GM12878 (cell line): ENCODE data around the gene CDKN3.

ENCODE experiments used
- BHLHE40 ChIP-seq, 2 experiments: fragments of 450-650 bp in 1 of 2; IDR thresholded peaks; 2 replicates each; pipeline ENCODE4 v1.6.1; 2011 to 2017; ENCODE audit warnings: low read depth in 2 of 2, borderline replicate concordance in 1 of 2, improper control_type of control experiment in 1 of 2, low read length in 1 of 2, mild to moderate bottlenecking in 1 of 2
- FOS ChIP-seq: IDR thresholded peaks from 3 replicates; pipeline ENCODE4 v1.6.1; 2011; ENCODE audit warnings: borderline replicate concordance; ENCODE audit not compliant: insufficient read length; ENCODE audit errors: extremely low read depth
- KDM1A ChIP-seq: fragments of 200-600 bp; sonication (generic); IDR thresholded peaks from 2 replicates; pipeline ENCODE4 v1.6.1; 2016; ENCODE audit warnings: borderline replicate concordance
- POLR2A ChIP-seq: IDR thresholded peaks from 2 replicates; pipeline ENCODE4 v1.6.1; 2011; ENCODE audit warnings: low read depth, mild to moderate bottlenecking, low read length
- SIX5 ChIP-seq: IDR thresholded peaks from 2 replicates; pipeline ENCODE4 v1.6.1; 2011; ENCODE audit warnings: mild to moderate bottlenecking, low read depth, low read length, moderate library complexity; ENCODE audit not compliant: severe bottlenecking
- SMAD1 ChIP-seq: fragments of 450-650 bp; IDR thresholded peaks from 2 replicates; pipeline ENCODE4 v1.6.1; 2018; ENCODE audit warnings: mild to moderate bottlenecking, low read depth; ENCODE audit not compliant: partially characterized antibody
- STAT3 ChIP-seq: IDR thresholded peaks from 2 replicates; pipeline ENCODE4 v1.6.1; 2011; ENCODE audit warnings: low read depth, low read length, improper control_type of control experiment
- SUPT20H ChIP-seq: IDR thresholded peaks from 2 replicates; pipeline ENCODE4 v1.6.1; 2011; ENCODE audit warnings: low read depth, mild to moderate bottlenecking, low read length, moderate library complexity, borderline replicate concordance; ENCODE audit not compliant: control insufficient read depth
- TCF7 ChIP-seq: IDR thresholded peaks from 2 replicates; pipeline ENCODE4 v1.6.1; 2014; ENCODE audit warnings: antibody characterized with exemption, borderline replicate concordance
- TF ChIP-seq, protein P1 (sequence below), 3 experiments: IDR thresholded peaks in 2 of 3; conservative IDR thresholded peaks in 1 of 3; 2 replicates each; pipeline ENCODE4 v1.5.1; 2011; ENCODE audit warnings: low read depth in 3 of 3, low read length in 3 of 3, mild to moderate bottlenecking in 3 of 3, control low read depth in 2 of 3, moderate library complexity in 2 of 3, inconsistent platforms in 1 of 3, mixed read lengths in 1 of 3; ENCODE audit not compliant: control insufficient read depth in 2 of 3, insufficient read depth in 1 of 3; ENCODE audit errors: extremely low read depth in 1 of 3
- TF ChIP-seq, protein P2 (sequence below): fragments of 450-650 bp; formaldehyde crosslinking; IDR thresholded peaks from 2 replicates; pipeline ENCODE4 v1.4.0; 2020; ENCODE audit warnings: mild to moderate bottlenecking, moderate library complexity
- TF ChIP-seq, protein P3 (sequence below): fragments of 450-650 bp; IDR thresholded peaks from 2 replicates; pipeline ENCODE4 v1.6.1; 2017; ENCODE audit warnings: mild to moderate bottlenecking, moderate library complexity

DNA sequence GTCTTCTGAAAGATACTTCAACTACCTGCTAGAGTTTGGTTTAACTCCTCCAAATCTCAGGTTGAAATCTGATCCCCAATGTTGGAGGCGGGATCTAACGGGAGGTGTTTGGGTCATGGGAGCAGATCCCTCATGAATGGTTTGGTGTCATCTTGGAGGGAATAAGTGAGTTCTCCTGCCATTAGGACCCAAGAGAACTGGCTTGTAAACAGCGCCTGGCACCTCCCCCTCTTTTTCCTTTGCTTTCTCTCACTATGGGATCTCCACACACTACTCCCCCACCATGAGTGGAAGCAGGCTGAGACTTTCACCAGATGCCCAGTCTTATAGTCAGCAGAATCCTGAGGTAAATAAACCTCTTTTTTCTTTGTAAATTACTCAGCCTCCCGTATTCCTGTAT is 41.9 kb downstream of the CDKN3 start:
- TF ChIP-seq, protein P1, sequence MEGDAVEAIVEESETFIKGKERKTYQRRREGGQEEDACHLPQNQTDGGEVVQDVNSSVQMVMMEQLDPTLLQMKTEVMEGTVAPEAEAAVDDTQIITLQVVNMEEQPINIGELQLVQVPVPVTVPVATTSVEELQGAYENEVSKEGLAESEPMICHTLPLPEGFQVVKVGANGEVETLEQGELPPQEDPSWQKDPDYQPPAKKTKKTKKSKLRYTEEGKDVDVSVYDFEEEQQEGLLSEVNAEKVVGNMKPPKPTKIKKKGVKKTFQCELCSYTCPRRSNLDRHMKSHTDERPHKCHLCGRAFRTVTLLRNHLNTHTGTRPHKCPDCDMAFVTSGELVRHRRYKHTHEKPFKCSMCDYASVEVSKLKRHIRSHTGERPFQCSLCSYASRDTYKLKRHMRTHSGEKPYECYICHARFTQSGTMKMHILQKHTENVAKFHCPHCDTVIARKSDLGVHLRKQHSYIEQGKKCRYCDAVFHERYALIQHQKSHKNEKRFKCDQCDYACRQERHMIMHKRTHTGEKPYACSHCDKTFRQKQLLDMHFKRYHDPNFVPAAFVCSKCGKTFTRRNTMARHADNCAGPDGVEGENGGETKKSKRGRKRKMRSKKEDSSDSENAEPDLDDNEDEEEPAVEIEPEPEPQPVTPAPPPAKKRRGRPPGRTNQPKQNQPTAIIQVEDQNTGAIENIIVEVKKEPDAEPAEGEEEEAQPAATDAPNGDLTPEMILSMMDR (IDR thresholded peaks at IDR 0.05 in 2 of 3, conservative IDR thresholded peaks at IDR 0.05 in 1 of 3; ENCODE audit: control insufficient read depth in 2 of 3, extremely low read depth in 1 of 3, insufficient read depth in 1 of 3, low read depth in 3 of 3, low read length in 3 of 3): no peak
- no peak for TF ChIP-seq SUPT20H
- TF ChIP-seq FOS: no peak
- no peak for TF ChIP-seq STAT3
- TF ChIP-seq, protein P2, sequence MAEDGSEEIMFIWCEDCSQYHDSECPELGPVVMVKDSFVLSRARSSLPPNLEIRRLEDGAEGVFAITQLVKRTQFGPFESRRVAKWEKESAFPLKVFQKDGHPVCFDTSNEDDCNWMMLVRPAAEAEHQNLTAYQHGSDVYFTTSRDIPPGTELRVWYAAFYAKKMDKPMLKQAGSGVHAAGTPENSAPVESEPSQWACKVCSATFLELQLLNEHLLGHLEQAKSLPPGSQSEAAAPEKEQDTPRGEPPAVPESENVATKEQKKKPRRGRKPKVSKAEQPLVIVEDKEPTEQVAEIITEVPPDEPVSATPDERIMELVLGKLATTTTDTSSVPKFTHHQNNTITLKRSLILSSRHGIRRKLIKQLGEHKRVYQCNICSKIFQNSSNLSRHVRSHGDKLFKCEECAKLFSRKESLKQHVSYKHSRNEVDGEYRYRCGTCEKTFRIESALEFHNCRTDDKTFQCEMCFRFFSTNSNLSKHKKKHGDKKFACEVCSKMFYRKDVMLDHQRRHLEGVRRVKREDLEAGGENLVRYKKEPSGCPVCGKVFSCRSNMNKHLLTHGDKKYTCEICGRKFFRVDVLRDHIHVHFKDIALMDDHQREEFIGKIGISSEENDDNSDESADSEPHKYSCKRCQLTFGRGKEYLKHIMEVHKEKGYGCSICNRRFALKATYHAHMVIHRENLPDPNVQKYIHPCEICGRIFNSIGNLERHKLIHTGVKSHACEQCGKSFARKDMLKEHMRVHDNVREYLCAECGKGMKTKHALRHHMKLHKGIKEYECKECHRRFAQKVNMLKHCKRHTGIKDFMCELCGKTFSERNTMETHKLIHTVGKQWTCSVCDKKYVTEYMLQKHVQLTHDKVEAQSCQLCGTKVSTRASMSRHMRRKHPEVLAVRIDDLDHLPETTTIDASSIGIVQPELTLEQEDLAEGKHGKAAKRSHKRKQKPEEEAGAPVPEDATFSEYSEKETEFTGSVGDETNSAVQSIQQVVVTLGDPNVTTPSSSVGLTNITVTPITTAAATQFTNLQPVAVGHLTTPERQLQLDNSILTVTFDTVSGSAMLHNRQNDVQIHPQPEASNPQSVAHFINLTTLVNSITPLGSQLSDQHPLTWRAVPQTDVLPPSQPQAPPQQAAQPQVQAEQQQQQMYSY (CRISPR knock-in tag): no peak
- no peak for TF ChIP-seq POLR2A
- no peak for TF ChIP-seq KDM1A
- no peak for TF ChIP-seq SIX5
- TF ChIP-seq TCF7: no peak
- TF ChIP-seq, protein P3, sequence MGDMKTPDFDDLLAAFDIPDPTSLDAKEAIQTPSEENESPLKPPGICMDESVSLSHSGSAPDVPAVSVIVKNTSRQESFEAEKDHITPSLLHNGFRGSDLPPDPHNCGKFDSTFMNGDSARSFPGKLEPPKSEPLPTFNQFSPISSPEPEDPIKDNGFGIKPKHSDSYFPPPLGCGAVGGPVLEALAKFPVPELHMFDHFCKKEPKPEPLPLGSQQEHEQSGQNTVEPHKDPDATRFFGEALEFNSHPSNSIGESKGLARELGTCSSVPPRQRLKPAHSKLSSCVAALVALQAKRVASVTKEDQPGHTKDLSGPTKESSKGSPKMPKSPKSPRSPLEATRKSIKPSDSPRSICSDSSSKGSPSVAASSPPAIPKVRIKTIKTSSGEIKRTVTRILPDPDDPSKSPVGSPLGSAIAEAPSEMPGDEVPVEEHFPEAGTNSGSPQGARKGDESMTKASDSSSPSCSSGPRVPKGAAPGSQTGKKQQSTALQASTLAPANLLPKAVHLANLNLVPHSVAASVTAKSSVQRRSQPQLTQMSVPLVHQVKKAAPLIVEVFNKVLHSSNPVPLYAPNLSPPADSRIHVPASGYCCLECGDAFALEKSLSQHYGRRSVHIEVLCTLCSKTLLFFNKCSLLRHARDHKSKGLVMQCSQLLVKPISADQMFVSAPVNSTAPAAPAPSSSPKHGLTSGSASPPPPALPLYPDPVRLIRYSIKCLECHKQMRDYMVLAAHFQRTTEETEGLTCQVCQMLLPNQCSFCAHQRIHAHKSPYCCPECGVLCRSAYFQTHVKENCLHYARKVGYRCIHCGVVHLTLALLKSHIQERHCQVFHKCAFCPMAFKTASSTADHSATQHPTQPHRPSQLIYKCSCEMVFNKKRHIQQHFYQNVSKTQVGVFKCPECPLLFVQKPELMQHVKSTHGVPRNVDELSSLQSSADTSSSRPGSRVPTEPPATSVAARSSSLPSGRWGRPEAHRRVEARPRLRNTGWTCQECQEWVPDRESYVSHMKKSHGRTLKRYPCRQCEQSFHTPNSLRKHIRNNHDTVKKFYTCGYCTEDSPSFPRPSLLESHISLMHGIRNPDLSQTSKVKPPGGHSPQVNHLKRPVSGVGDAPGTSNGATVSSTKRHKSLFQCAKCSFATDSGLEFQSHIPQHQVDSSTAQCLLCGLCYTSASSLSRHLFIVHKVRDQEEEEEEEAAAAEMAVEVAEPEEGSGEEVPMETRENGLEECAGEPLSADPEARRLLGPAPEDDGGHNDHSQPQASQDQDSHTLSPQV: no peak
- TF ChIP-seq SMAD1: no peak
- no peak for TF ChIP-seq BHLHE40 (IDR thresholded peaks at IDR 0.05; ENCODE audit: borderline replicate concordance in 1 of 2, low read depth in 2 of 2, low read length in 1 of 2)
